HEK293 (cell line): Measurements from ENCODE around the gene KRT5.

ENCODE experiments used
- CTCF ChIA-PET: fragments of 350-600 bp; formaldehyde crosslinking; extraction: SDS; loops from one replicate; lab custom pipeline; 2021; ENCODE audit warnings: antibody characterized with exemption; lab: Yijun Ruan, JAX
- POLR2A ChIA-PET: fragments of 300-600 bp; formaldehyde crosslinking; extraction: SDS; loops from one replicate; lab custom pipeline; 2020; ENCODE audit warnings: antibody characterized with exemption, inconsistent platforms; lab: Yijun Ruan, JAX
- H3K27ac ChIP-seq: fragments of 200-500 bp; sonication (Bioruptor generic); 2 replicates; pipeline ENCODE4 v1.5.1; 2014; ENCODE audit warnings: low read depth, low read length, control low read depth, inconsistent platforms; ENCODE audit errors: extremely low read depth
- H3K36me3 ChIP-seq, 2 experiments: fragments of 200-500 bp in 1 of 2; sonication (Bioruptor generic) in 1 of 2; 1 replicate in 1 of 2; 2 replicates in 1 of 2; pipeline ENCODE4 v1.5.1; 2014 to 2017; ENCODE audit warnings: inconsistent platforms in 2 of 2, low read length in 2 of 2; ENCODE audit not compliant: control insufficient read depth in 2 of 2, insufficient read depth in 1 of 2
- H3K4me1 ChIP-seq: fragments of 200-500 bp; sonication (Bioruptor generic); 2 replicates; pipeline ENCODE4 v1.5.1; 2014; ENCODE audit warnings: mild to moderate bottlenecking, low read length, inconsistent platforms; ENCODE audit not compliant: control insufficient read depth, insufficient read depth
- H3K4me3 ChIP-seq: 2 replicates; pipeline ENCODE4 v1.5.1; 2011; ENCODE audit warnings: low read depth, mild to moderate bottlenecking, control low read depth, low read length, moderate library complexity
- H3K9me3 ChIP-seq: fragments of 200-500 bp; sonication (Bioruptor generic); 2 replicates; pipeline ENCODE4 v1.5.1; 2014; ENCODE audit warnings: low read depth, low read length, inconsistent platforms; ENCODE audit not compliant: control insufficient read depth, insufficient read depth
- GLIS2 ChIP-seq: fragments of 450-650 bp; formaldehyde crosslinking; IDR thresholded peaks from 2 replicates; pipeline ENCODE4 v1.5.1; 2016; ENCODE audit warnings: missing biosample characterization, missing genetic modification characterization
- KLF7 ChIP-seq: fragments of 450-650 bp; formaldehyde crosslinking; IDR thresholded peaks from 2 replicates; pipeline ENCODE4 v1.5.1; 2016; ENCODE audit warnings: missing biosample characterization, missing genetic modification characterization, borderline replicate concordance
- SETDB1 ChIP-seq: IDR thresholded peaks from one replicate; pipeline ENCODE4 v1.6.1; 2017; ENCODE audit warnings: mild to moderate bottlenecking, low read length, moderate library complexity, mixed read lengths; ENCODE audit not compliant: insufficient read length
- ZBTB48 ChIP-seq: fragments of 450-650 bp; formaldehyde crosslinking; IDR thresholded peaks from 2 replicates; pipeline ENCODE4 v1.5.1; 2016; ENCODE audit warnings: missing biosample characterization, missing genetic modification characterization
- ZIC2 ChIP-seq: fragments of 450-650 bp; formaldehyde crosslinking; IDR thresholded peaks from 2 replicates; pipeline ENCODE4 v1.5.1; 2016; ENCODE audit warnings: missing biosample characterization, missing genetic modification characterization
- ZNF10 ChIP-seq: fragments of 450-650 bp; formaldehyde crosslinking; IDR thresholded peaks from 2 replicates; pipeline ENCODE4 v1.5.1; 2017; ENCODE audit warnings: missing biosample characterization, missing genetic modification characterization
- ZNF157 ChIP-seq: fragments of 450-650 bp; formaldehyde crosslinking; IDR thresholded peaks from 2 replicates; pipeline ENCODE4 v1.5.1; 2016; ENCODE audit warnings: missing biosample characterization, missing genetic modification characterization
- ZNF23 ChIP-seq: fragments of 450-650 bp; formaldehyde crosslinking; IDR thresholded peaks from 2 replicates; pipeline ENCODE4 v1.5.1; 2016; ENCODE audit warnings: missing biosample characterization, missing genetic modification characterization, borderline replicate concordance
- ZNF335 ChIP-seq: fragments of 450-650 bp; formaldehyde crosslinking; conservative IDR thresholded peaks from 2 replicates; pipeline ENCODE4 v1.5.1; 2016; ENCODE audit warnings: missing biosample characterization, missing genetic modification characterization
- ZNF366 ChIP-seq: fragments of 450-650 bp; formaldehyde crosslinking; conservative IDR thresholded peaks from 2 replicates; pipeline ENCODE4 v1.5.1; 2016; ENCODE audit warnings: missing biosample characterization, missing genetic modification characterization
- ZNF423 ChIP-seq: fragments of 450-650 bp; formaldehyde crosslinking; IDR thresholded peaks from 2 replicates; pipeline ENCODE4 v1.5.1; 2016; ENCODE audit warnings: missing biosample characterization, missing genetic modification characterization
- ZNF426 ChIP-seq: fragments of 450-650 bp; formaldehyde crosslinking; IDR thresholded peaks from 2 replicates; pipeline ENCODE4 v1.5.1; 2017; ENCODE audit warnings: missing biosample characterization, missing genetic modification characterization, mild to moderate bottlenecking, inconsistent platforms, moderate library complexity
- ZNF514 ChIP-seq: fragments of 450-650 bp; formaldehyde crosslinking; IDR thresholded peaks from 2 replicates; pipeline ENCODE4 v1.5.1; 2016; ENCODE audit warnings: missing biosample characterization, missing genetic modification characterization
- ZNF530 ChIP-seq: fragments of 450-650 bp; formaldehyde crosslinking; IDR thresholded peaks from 2 replicates; pipeline ENCODE4 v1.5.1; 2016; ENCODE audit warnings: low read depth, missing biosample characterization, missing genetic modification characterization
- ZNF558 ChIP-seq: fragments of 450-650 bp; formaldehyde crosslinking; IDR thresholded peaks from 2 replicates; pipeline ENCODE4 v1.5.1; 2016; ENCODE audit warnings: missing biosample characterization, missing genetic modification characterization
- ZNF560 ChIP-seq: fragments of 450-650 bp; formaldehyde crosslinking; IDR thresholded peaks from 2 replicates; pipeline ENCODE4 v1.5.1; 2017; ENCODE audit warnings: missing biosample characterization, missing genetic modification characterization, borderline replicate concordance
- ZNF621 ChIP-seq: fragments of 450-650 bp; formaldehyde crosslinking; IDR thresholded peaks from 2 replicates; pipeline ENCODE4 v1.5.1; 2017; ENCODE audit warnings: missing biosample characterization, missing genetic modification characterization
- ZNF658 ChIP-seq: fragments of 450-650 bp; formaldehyde crosslinking; IDR thresholded peaks from 2 replicates; pipeline ENCODE4; 2016; ENCODE audit warnings: missing biosample characterization, missing genetic modification characterization
- ZNF670 ChIP-seq: fragments of 450-650 bp; formaldehyde crosslinking; IDR thresholded peaks from 2 replicates; pipeline ENCODE4 v1.5.1; 2016; ENCODE audit warnings: missing biosample characterization, missing genetic modification characterization, low read depth
- ZNF76 ChIP-seq: fragments of 450-650 bp; formaldehyde crosslinking; IDR thresholded peaks from 2 replicates; pipeline ENCODE4; 2016; ENCODE audit warnings: low read depth, missing biosample characterization, missing genetic modification characterization, borderline replicate concordance
- TF ChIP-seq, protein P1 (sequence below): fragments of 450-650 bp; formaldehyde crosslinking; IDR thresholded peaks from 2 replicates; pipeline ENCODE4 v1.5.1; 2016; ENCODE audit warnings: missing biosample characterization, missing genetic modification characterization
- TF ChIP-seq, protein P2 (sequence below): fragments of 450-650 bp; formaldehyde crosslinking; IDR thresholded peaks from 2 replicates; pipeline ENCODE4 v1.5.1; 2016; ENCODE audit warnings: missing biosample characterization, missing genetic modification characterization, borderline replicate concordance
- TF ChIP-seq, protein P3 (sequence below): fragments of 450-650 bp; formaldehyde crosslinking; IDR thresholded peaks from 2 replicates; pipeline ENCODE4 v1.5.1; 2016; ENCODE audit warnings: missing biosample characterization, missing genetic modification characterization
- TF ChIP-seq, protein P4 (sequence below): fragments of 450-650 bp; formaldehyde crosslinking; conservative IDR thresholded peaks from 2 replicates; pipeline ENCODE4 v1.5.1; 2016; ENCODE audit warnings: low read depth, missing biosample characterization, missing genetic modification characterization
- TF ChIP-seq, protein P5 (sequence below): fragments of 450-650 bp; formaldehyde crosslinking; IDR thresholded peaks from 2 replicates; pipeline ENCODE4 v1.5.1; 2016; ENCODE audit warnings: missing biosample characterization, missing genetic modification characterization, low read depth

The KRT5 gene

DNA sequence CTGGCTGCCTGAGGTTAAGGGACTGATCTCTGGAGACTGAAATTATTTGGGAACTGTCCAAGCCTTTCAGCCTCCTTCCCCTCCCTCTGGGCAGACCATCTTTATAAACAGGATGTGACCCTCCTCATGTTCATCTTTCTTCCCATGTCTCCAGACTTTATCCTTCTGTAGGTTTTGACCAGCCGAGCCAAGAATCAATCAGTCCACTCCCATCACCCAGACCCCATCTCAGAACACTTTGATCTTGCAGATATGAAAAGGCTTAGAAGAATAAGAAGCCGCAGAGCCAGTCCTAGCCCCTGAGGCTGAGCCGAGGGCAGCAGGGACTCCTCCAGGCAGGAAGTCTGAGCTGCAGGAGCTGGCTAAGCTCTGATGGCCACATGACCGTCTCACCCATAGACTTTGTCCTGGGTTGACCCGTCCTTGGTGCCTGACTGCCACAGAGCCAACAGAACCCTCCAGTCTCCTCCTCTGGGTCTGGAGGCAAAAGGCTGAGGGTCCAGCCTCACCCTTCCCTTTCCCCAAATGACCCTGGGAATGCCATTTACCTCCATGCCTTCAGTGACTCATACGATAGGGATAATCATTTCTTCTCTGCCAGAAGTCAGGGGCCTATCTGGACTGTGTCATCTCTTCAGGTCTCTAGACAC lies 31.1 kb upstream of the KRT5 start:
- Histone ChIP-seq H3K4me1 (no peaks in the 10 kb centered on the region), H3K27ac (no peak overlapping the region), H3K9me3 (no peaks in the 10 kb centered on the region), H3K36me3 (no peaks in the 10 kb centered on the region), H3K4me3 (no peak overlapping the region)
- POLR2A ChIA-PET, result no interaction called here
- CTCF ChIA-PET, result interaction anchor here (0.7 to 1.3 kb wide), 3 partner anchors 143 to 319 kb away, joined by 3 read pairs; no protein-coding TSS in a partner anchor
- no peak for TF ChIP-seq ZNF658 (tag by site-specific recombination)
- TF ChIP-seq ZNF560 (tag by site-specific recombination), result no peak
- no peak for TF ChIP-seq SETDB1
- TF ChIP-seq, protein P1, sequence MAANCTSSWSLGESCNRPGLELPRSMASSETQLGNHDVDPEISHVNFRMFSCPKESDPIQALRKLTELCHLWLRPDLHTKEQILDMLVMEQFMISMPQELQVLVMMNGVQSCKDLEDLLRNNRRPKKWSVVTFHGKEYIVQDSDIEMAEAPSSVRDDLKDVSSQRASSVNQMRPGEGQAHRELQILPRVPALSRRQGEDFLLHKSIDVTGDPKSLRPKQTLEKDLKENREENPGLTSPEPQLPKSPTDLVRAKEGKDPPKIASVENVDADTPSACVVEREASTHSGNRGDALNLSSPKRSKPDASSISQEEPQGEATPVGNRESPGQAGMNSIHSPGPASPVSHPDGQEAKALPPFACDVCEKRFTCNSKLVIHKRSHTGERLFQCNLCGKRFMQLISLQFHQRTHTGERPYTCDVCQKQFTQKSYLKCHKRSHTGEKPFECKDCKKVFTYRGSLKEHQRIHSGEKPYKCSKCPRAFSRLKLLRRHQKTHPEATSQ (tag by site-specific recombination), result no peak
- TF ChIP-seq, protein P2, sequence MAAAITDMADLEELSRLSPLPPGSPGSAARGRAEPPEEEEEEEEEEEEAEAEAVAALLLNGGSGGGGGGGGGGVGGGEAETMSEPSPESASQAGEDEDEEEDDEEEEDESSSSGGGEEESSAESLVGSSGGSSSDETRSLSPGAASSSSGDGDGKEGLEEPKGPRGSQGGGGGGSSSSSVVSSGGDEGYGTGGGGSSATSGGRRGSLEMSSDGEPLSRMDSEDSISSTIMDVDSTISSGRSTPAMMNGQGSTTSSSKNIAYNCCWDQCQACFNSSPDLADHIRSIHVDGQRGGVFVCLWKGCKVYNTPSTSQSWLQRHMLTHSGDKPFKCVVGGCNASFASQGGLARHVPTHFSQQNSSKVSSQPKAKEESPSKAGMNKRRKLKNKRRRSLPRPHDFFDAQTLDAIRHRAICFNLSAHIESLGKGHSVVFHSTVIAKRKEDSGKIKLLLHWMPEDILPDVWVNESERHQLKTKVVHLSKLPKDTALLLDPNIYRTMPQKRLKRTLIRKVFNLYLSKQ (tag by site-specific recombination), result no peak
- no peak for TF ChIP-seq ZNF423 (tag by site-specific recombination)
- TF ChIP-seq, protein P3, sequence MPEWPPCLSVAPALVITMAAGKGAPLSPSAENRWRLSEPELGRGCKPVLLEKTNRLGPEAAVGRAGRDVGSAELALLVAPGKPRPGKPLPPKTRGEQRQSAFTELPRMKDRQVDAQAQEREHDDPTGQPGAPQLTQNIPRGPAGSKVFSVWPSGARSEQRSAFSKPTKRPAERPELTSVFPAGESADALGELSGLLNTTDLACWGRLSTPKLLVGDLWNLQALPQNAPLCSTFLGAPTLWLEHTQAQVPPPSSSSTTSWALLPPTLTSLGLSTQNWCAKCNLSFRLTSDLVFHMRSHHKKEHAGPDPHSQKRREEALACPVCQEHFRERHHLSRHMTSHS, result no peak
- no peak for TF ChIP-seq ZNF558
- no peak for TF ChIP-seq ZNF366 (tag by site-specific recombination)
- TF ChIP-seq KLF7 (tag by site-specific recombination), result no peak
- TF ChIP-seq ZIC2, result no peak
- no peak for TF ChIP-seq ZNF23 (tag by site-specific recombination)
- no peak for TF ChIP-seq ZNF514 (tag by site-specific recombination)

DNA sequence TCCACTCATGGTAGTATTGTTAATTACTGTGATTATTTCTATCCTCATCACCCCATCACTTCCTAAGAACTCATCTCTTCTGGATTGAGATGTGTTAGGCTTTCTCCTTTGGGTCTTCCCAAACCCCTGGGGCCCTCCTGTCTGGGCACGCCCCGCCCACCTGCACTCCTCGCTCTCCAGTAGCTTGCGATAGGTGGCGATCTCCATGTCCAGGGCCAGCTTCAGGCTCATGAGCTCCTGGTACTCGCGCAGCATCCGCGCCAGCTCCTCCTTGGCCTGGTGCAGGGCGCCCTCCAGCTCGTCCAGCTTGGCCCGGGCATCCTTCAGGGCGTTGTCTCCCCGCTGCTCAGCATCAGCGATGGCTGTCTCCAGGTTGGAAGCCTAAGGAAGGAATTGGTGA lies 25.9 kb upstream of the KRT5 start:
- Histone ChIP-seq H3K4me1 (no peaks in the 10 kb centered on the region), H3K4me3 (no peak overlapping the region), H3K9me3 (no peaks in the 10 kb centered on the region), H3K27ac (no peak overlapping the region), H3K36me3 (no peaks in the 10 kb centered on the region)
- CTCF ChIA-PET, result interaction anchor here (0.6 to 1.5 kb wide), 6 partner anchors 38 to 390 kb away, joined by 3 to 4 read pairs (median 3); no protein-coding TSS in a partner anchor
- POLR2A ChIA-PET, result no interaction called here
- TF ChIP-seq, protein P4, sequence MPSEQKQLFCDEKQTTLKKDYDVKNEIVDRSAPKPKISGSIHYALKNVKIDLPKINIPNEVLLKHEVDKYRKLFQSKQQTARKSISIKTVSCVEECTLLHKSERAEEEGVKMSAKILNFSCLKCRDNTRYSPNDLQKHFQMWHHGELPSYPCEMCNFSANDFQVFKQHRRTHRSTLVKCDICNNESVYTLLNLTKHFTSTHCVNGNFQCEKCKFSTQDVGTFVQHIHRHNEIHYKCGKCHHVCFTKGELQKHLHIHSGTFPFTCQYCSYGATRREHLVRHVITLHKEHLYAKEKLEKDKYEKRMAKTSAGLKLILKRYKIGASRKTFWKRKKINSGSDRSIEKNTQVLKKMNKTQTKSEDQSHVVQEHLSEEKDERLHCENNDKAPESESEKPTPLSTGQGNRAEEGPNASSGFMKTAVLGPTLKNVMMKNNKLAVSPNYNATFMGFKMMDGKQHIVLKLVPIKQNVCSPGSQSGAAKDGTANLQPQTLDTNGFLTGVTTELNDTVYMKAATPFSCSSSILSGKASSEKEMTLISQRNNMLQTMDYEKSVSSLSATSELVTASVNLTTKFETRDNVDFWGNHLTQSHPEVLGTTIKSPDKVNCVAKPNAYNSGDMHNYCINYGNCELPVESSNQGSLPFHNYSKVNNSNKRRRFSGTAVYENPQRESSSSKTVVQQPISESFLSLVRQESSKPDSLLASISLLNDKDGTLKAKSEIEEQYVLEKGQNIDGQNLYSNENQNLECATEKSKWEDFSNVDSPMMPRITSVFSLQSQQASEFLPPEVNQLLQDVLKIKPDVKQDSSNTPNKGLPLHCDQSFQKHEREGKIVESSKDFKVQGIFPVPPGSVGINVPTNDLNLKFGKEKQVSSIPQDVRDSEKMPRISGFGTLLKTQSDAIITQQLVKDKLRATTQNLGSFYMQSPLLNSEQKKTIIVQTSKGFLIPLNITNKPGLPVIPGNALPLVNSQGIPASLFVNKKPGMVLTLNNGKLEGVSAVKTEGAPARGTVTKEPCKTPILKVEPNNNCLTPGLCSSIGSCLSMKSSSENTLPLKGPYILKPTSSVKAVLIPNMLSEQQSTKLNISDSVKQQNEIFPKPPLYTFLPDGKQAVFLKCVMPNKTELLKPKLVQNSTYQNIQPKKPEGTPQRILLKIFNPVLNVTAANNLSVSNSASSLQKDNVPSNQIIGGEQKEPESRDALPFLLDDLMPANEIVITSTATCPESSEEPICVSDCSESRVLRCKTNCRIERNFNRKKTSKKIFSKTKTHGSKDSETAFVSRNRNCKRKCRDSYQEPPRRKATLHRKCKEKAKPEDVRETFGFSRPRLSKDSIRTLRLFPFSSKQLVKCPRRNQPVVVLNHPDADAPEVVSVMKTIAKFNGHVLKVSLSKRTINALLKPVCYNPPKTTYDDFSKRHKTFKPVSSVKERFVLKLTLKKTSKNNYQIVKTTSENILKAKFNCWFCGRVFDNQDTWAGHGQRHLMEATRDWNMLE, result no peak
- TF ChIP-seq ZNF621 (tag by site-specific recombination) (no peak), ZNF157 (tag by site-specific recombination) (no peak), GLIS2 (tag by site-specific recombination) (no peak), ZBTB48 (tag by site-specific recombination) (no peak), ZNF335 (no peak), ZNF530 (tag by site-specific recombination) (no peak), ZNF426 (no peak), ZNF76 (no peak), ZNF670 (tag by site-specific recombination) (no peak), ZNF10 (tag by site-specific recombination) (no peak)
- TF ChIP-seq, protein P5, sequence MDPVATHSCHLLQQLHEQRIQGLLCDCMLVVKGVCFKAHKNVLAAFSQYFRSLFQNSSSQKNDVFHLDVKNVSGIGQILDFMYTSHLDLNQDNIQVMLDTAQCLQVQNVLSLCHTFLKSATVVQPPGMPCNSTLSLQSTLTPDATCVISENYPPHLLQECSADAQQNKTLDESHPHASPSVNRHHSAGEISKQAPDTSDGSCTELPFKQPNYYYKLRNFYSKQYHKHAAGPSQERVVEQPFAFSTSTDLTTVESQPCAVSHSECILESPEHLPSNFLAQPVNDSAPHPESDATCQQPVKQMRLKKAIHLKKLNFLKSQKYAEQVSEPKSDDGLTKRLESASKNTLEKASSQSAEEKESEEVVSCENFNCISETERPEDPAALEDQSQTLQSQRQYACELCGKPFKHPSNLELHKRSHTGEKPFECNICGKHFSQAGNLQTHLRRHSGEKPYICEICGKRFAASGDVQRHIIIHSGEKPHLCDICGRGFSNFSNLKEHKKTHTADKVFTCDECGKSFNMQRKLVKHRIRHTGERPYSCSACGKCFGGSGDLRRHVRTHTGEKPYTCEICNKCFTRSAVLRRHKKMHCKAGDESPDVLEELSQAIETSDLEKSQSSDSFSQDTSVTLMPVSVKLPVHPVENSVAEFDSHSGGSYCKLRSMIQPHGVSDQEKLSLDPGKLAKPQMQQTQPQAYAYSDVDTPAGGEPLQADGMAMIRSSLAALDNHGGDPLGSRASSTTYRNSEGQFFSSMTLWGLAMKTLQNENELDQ, result no peak
